AG04450 (cell line): ENCODE measurements around the gene CFAP161. TPM values are rescaled to one million over a fixed set of nuclear protein-coding genes. Genes with fewer than 3 reads are reported as not detected.

ENCODE experiments used
- CTCF ChIA-PET: fragments of 300-600, 350-600 bp; formaldehyde crosslinking; extraction: SDS; loops from one replicate; lab custom pipeline; 2022; ENCODE audit warnings: antibody characterized with exemption, inconsistent platforms; lab: Charles Lee
- POLR2A ChIA-PET: fragments of 350-600 bp; formaldehyde crosslinking; extraction: SDS; loops from one replicate; lab custom pipeline; 2021; ENCODE audit warnings: antibody characterized with exemption, inconsistent platforms; lab: Yijun Ruan, JAX
- DNase-seq: peaks from one replicate; pipeline ENCODE4 v3.0.0-alpha.2; 2011; ENCODE audit warnings: low read depth, low spot score
- H3K27ac ChIP-seq: one replicate; pipeline ENCODE4 v1.5.1; 2012; ENCODE audit warnings: low read depth, low read length, control low read depth
- H3K27me3 ChIP-seq: one replicate; pipeline ENCODE4 v1.6.0; 2012; ENCODE audit warnings: low read length; ENCODE audit not compliant: control insufficient read depth, insufficient read depth
- H3K4me3 ChIP-seq: 2 replicates; pipeline ENCODE4 v1.5.1; 2011; ENCODE audit warnings: mild to moderate bottlenecking, low read depth, low read length, control low read depth
- H3K9me3 ChIP-seq: 2 replicates; pipeline ENCODE4 v1.5.1; 2012; ENCODE audit warnings: low read length; ENCODE audit not compliant: control insufficient read depth, insufficient read depth
- polyA plus RNA-seq: library from polyadenylated mRNA; depleted of rRNA; stranded (reverse); fragments of >200 nt; gene quantifications from 2 replicates; pipeline ENCODE4 v1.2.3, GENCODE V29; 2011
- TF ChIP-seq, protein P1 (sequence below): IDR thresholded peaks from 2 replicates; pipeline ENCODE4 v1.5.1; 2011; ENCODE audit warnings: low read depth, low read length, control low read depth, inconsistent platforms

Gene CFAP161
- polyA plus RNA-seq, 1 experiment, result not detected

DNA sequence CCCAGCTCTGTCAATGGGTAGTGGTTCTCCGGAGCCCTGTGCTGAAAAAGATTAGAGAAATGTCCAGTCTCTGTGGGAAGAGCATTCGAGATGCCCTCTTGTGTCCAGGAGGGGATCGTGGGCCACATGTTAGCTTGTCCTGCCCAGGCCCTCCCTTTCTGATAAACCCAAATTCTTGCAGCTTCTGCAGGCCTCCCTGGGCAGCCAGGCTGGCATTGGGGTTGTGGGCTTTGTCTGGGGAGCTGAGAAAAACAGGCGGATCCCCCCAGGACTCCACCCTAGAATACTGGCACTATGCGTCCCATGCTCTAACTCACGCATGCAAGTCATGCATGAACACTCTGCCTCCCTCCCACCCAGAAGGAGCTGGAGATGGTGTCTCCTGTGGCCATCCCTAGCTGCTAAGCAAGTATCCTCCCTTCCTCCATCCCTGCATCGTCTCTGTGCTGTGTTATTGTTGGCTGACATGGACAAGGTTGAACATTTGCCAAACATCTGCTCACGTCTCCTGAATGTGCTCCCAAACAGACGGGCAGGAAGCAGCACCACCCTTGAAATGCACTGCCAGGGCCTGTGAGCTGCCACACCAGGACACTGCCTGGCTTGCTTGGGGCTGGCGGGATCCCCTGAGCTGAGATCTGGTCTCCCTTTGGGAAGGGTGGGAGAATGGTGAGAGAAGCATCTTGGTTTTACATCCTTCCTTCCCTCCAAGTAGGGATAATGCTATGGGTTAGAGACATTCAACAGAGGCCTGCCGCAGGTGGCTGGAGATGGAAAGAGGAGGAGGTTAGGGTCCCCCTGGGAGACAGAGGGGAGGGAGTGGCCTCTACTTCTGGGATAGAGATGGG, 26.5 kb downstream of the CFAP161 start:
- no peaks in the 10 kb centered on the region for H3K27me3 ChIP-seq
- TF ChIP-seq, protein P1, sequence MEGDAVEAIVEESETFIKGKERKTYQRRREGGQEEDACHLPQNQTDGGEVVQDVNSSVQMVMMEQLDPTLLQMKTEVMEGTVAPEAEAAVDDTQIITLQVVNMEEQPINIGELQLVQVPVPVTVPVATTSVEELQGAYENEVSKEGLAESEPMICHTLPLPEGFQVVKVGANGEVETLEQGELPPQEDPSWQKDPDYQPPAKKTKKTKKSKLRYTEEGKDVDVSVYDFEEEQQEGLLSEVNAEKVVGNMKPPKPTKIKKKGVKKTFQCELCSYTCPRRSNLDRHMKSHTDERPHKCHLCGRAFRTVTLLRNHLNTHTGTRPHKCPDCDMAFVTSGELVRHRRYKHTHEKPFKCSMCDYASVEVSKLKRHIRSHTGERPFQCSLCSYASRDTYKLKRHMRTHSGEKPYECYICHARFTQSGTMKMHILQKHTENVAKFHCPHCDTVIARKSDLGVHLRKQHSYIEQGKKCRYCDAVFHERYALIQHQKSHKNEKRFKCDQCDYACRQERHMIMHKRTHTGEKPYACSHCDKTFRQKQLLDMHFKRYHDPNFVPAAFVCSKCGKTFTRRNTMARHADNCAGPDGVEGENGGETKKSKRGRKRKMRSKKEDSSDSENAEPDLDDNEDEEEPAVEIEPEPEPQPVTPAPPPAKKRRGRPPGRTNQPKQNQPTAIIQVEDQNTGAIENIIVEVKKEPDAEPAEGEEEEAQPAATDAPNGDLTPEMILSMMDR, result no peak
- H3K27ac ChIP-seq, result peak overlapping the region; percentile 61
- DNase-seq, result peak; percentile 91
- POLR2A ChIA-PET, result interaction anchor here (0.7 to 1.6 kb wide), 4 partner anchors 14 to 387 kb away, joined by 3 to 9 read pairs (median 6); no protein-coding TSS in a partner anchor
- no peaks in the 10 kb centered on the region for H3K9me3 ChIP-seq
- H3K4me3 ChIP-seq, result no peak overlapping the region
- CTCF ChIA-PET, result interaction anchor here (0.5 to 3.6 kb wide), 4 partner anchors 10 to 113 kb away, joined by 3 to 33 read pairs (median 3); no protein-coding TSS in a partner anchor

DNA sequence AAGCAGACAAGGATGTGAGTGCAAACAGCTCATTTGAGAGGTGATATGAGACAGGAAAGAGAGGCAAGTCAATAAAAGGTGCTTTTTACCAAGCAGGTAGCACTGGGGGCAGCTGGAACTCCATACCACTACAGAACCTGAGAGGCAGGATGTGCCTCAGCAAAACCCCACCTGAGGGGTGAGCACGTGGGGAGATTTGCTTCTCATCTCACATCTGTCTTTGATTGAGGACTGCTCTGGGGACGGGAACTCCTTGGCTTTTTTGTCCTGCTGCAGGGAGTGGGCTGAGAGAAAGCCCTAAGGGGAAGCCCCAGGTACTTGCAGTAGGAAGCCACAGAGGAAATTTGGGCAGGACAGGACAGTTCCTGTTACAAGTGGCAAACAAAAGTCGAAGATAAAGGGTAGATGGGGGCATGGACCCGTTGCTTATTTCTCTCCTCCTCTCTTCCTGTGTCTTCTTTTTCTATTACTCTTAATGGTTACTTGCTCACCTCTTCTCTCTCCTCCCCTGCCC, 27.1 kb downstream of the CFAP161 start:
- ChIA-PET CTCF (interaction anchor here (0.8 to 3.6 kb wide), 2 partner anchors 9 to 105 kb away, joined by 3 to 33 read pairs; no protein-coding TSS in a partner anchor), POLR2A (interaction anchor here (0.7 to 1.2 kb wide), 3 partner anchors 13 to 387 kb away, joined by 3 to 9 read pairs (median 3); no protein-coding TSS in a partner anchor)
- H3K9me3 ChIP-seq, result no peaks in the 10 kb centered on the region
- no peak overlapping the region for H3K4me3 ChIP-seq
- no peaks in the 10 kb centered on the region for H3K27me3 ChIP-seq
- H3K27ac ChIP-seq, result peak overlapping the region; percentile 61
- DNase-seq, result no peak
- TF ChIP-seq, protein P1, result no peak

DNA sequence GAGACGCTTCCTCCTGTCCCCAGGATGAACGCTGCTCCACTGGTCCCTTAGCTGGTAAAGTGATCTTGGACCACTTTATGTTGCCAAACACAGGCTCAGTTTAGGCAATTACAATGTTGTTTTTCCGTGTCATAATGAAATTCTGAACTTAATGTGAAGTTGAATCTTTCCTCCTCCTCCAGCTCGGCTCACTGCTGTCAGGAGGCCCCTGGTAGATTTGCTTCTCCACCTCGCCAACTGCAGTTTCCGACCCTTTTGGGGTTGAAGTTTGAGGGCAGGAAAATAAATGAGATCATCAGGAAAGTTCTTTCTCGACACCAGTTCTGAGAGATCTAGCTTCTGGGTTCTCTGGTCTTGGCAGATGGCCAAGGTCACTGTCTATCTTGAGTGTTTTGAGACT, 27.8 kb downstream of the CFAP161 start:
- TF ChIP-seq, protein P1, result no peak
- no peak overlapping the region for H3K4me3 ChIP-seq
- no peak for DNase-seq
- CTCF ChIA-PET, result interaction anchor here (3.6 kb wide), 1 partner anchor 104 kb away, joined by 33 read pairs; no protein-coding TSS in a partner anchor
- no peak overlapping the region for H3K27ac ChIP-seq
- no peaks in the 10 kb centered on the region for H3K9me3 ChIP-seq
- no peaks in the 10 kb centered on the region for H3K27me3 ChIP-seq
- POLR2A ChIA-PET, result no interaction called here

DNA sequence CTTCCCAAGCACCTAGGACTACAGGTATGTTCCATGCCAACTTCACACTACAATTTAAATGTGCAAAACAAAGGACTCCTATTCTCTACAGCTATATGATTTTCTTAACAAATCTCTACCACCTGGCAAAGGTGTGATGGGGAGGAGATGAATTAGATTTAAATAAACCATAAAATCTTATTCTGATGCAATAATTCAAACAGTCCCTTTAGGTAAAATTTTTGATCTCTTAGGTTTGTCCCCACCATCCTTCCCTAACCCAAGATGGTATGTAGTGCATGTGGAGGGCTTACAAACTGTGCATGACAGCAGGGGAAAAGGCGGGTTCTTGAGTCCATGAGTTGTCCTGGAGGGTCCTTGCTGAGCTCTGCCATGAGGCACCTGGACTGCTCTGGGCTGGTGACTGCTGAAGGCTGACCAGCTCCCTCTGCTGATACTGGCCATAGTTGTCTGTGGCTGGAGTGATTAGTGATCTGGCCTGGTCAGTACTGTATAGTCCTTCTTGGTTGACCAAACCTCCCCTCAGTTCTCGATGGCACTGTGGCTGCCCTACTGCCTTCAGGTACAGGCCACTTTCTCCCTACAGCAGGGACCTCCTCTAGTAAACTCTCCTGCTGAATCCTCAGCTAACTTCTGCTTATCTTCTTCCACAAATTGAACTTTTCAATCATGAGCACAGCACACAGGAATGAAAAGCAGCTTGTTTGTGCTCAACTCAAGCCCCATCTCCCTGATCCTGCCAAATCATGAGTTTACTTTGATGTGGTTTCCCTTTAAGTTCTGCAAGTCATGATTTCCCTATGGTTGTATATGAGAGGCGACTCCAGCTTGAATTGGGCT, 30.1 kb downstream of the CFAP161 start:
- peak; percentile 90 for DNase-seq
- ChIA-PET CTCF (interaction anchor here (0.5 to 7.2 kb wide), 8 partner anchors 9 to 102 kb away, joined by 3 to 66 read pairs (median 4); no protein-coding TSS in a partner anchor), POLR2A (interaction anchor here (0.9 to 2.1 kb wide), 5 partner anchors 9 to 90 kb away, joined by 3 to 14 read pairs (median 3); no protein-coding TSS in a partner anchor)
- Histone ChIP-seq H3K4me3 (no peak overlapping the region), H3K27ac (peak overlapping the region; percentile 96), H3K27me3 (no peaks in the 10 kb centered on the region), H3K9me3 (no peaks in the 10 kb centered on the region)
- TF ChIP-seq, protein P1, result peak; percentile 41
